HCT116 (cell line): ENCODE measurements around the gene ELMOD3.

Experiments
- CEBPB ChIP-seq: IDR thresholded peaks from 2 replicates; pipeline ENCODE4 v1.6.1; 2012; ENCODE audit warnings: low read depth
- EZH2 ChIP-seq: fragments of 200-600 bp; sonication (generic); IDR thresholded peaks from 2 replicates; pipeline ENCODE4 v1.6.1; 2017; ENCODE audit warnings: antibody characterized with exemption, mixed run types
- POLR2A ChIP-seq: IDR thresholded peaks from 2 replicates; pipeline ENCODE4 v1.7.0; 2011; ENCODE audit warnings: borderline replicate concordance; ENCODE audit not compliant: insufficient read depth, insufficient read length; ENCODE audit errors: extremely low read depth
- POLR2AphosphoS5 ChIP-seq: IDR thresholded peaks from 2 replicates; pipeline ENCODE4 v1.6.1; 2011; ENCODE audit warnings: mild to moderate bottlenecking, low read depth, low read length, moderate library complexity
- RAD21 ChIP-seq: IDR thresholded peaks from 2 replicates; pipeline ENCODE4 v1.6.1; 2012; ENCODE audit warnings: low read depth, mild to moderate bottlenecking
- SP1 ChIP-seq: IDR thresholded peaks from 2 replicates; pipeline ENCODE4 v1.6.1; 2012; ENCODE audit warnings: low read depth
- SRF ChIP-seq: IDR thresholded peaks from 2 replicates; pipeline ENCODE4 v1.6.1; 2012; ENCODE audit warnings: low read depth
- YY1 ChIP-seq: IDR thresholded peaks from 2 replicates; pipeline ENCODE4 v1.6.1; 2011; ENCODE audit warnings: low read length, low read depth, moderate library complexity, mild to moderate bottlenecking; ENCODE audit not compliant: insufficient replicate concordance; ENCODE audit errors: extremely low read depth
- ZNF274 ChIP-seq: fragments of 200-500 bp; sonication (Bioruptor generic); IDR thresholded peaks from 2 replicates; pipeline ENCODE4 v1.6.1; 2014; ENCODE audit warnings: mild to moderate bottlenecking, low read depth, low read length, inconsistent platforms
- TF ChIP-seq, protein P1 (sequence below): IDR thresholded peaks from 2 replicates; pipeline ENCODE4 v1.6.1; 2012
- TF ChIP-seq, protein P2 (sequence below), 3 experiments: fragments of 200-600 bp in 1 of 3; sonication (generic) in 1 of 3; IDR thresholded peaks in 2 of 3; conservative IDR thresholded peaks in 1 of 3; 2 replicates each; pipeline ENCODE4 v1.5.1; 2012 to 2017; ENCODE audit warnings: low read depth in 2 of 3, low read length in 2 of 3, antibody characterized with exemption in 1 of 3, borderline replicate concordance in 1 of 3, control low read depth in 1 of 3, mild to moderate bottlenecking in 1 of 3, mixed read lengths in 1 of 3, mixed run types in 1 of 3, moderate library complexity in 1 of 3; ENCODE audit not compliant: insufficient read depth in 1 of 3
- TF ChIP-seq, protein P3 (sequence below): IDR thresholded peaks from 2 replicates; pipeline ENCODE4 v1.6.1; 2012; ENCODE audit warnings: low read depth

DNA sequence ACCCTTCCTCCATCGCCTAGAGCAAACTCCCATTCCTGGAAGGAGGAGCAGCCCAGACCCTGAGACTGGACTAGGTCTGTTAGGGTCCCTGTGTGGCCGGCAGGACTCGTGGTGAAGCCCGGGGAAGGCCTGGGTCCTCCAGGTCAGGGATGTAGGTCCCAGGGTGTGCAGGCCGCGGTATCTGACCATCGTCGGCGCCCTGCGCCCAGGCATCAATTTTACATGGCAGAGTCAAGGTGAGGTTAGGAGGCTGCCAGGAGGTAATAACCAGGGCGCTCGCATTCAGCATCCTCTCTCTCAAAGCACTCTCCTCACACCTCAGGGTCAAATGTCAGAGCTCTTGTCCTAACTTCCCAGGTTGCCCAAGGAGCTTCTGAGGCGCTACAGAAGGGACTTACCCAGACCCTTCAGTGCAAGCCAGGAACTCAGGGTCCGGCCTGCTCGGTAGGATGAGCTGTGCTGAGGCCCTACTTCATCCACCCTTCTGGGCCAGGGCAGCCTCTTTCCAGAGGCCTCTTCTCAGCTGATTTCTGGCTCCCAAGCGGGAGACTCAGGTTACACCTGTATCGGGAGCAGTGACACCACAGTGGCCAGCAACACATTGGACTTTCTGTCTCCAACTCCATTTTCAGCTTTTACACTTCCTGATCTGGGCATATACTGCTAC, 64.6 kb downstream of the ELMOD3 start:
- TF ChIP-seq, protein P1, sequence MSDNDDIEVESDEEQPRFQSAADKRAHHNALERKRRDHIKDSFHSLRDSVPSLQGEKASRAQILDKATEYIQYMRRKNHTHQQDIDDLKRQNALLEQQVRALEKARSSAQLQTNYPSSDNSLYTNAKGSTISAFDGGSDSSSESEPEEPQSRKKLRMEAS: no peak
- TF ChIP-seq, protein P2, sequence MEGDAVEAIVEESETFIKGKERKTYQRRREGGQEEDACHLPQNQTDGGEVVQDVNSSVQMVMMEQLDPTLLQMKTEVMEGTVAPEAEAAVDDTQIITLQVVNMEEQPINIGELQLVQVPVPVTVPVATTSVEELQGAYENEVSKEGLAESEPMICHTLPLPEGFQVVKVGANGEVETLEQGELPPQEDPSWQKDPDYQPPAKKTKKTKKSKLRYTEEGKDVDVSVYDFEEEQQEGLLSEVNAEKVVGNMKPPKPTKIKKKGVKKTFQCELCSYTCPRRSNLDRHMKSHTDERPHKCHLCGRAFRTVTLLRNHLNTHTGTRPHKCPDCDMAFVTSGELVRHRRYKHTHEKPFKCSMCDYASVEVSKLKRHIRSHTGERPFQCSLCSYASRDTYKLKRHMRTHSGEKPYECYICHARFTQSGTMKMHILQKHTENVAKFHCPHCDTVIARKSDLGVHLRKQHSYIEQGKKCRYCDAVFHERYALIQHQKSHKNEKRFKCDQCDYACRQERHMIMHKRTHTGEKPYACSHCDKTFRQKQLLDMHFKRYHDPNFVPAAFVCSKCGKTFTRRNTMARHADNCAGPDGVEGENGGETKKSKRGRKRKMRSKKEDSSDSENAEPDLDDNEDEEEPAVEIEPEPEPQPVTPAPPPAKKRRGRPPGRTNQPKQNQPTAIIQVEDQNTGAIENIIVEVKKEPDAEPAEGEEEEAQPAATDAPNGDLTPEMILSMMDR (IDR thresholded peaks at IDR 0.05 in 2 of 3, conservative IDR thresholded peaks at IDR 0.05 in 1 of 3; ENCODE audit: borderline replicate concordance in 1 of 3, insufficient read depth in 1 of 3, low read depth in 2 of 3, low read length in 2 of 3): no peak
- no peak for TF ChIP-seq EZH2
- TF ChIP-seq POLR2A: no peak
- TF ChIP-seq RAD21: no peak
- TF ChIP-seq ZNF274: no peak
- TF ChIP-seq, protein P3, sequence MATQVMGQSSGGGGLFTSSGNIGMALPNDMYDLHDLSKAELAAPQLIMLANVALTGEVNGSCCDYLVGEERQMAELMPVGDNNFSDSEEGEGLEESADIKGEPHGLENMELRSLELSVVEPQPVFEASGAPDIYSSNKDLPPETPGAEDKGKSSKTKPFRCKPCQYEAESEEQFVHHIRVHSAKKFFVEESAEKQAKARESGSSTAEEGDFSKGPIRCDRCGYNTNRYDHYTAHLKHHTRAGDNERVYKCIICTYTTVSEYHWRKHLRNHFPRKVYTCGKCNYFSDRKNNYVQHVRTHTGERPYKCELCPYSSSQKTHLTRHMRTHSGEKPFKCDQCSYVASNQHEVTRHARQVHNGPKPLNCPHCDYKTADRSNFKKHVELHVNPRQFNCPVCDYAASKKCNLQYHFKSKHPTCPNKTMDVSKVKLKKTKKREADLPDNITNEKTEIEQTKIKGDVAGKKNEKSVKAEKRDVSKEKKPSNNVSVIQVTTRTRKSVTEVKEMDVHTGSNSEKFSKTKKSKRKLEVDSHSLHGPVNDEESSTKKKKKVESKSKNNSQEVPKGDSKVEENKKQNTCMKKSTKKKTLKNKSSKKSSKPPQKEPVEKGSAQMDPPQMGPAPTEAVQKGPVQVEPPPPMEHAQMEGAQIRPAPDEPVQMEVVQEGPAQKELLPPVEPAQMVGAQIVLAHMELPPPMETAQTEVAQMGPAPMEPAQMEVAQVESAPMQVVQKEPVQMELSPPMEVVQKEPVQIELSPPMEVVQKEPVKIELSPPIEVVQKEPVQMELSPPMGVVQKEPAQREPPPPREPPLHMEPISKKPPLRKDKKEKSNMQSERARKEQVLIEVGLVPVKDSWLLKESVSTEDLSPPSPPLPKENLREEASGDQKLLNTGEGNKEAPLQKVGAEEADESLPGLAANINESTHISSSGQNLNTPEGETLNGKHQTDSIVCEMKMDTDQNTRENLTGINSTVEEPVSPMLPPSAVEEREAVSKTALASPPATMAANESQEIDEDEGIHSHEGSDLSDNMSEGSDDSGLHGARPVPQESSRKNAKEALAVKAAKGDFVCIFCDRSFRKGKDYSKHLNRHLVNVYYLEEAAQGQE: no peak
- TF ChIP-seq CEBPB: no peak
- no peak; the same call in 1 of the 2 replicates for TF ChIP-seq POLR2AphosphoS5
- TF ChIP-seq SRF: no peak
- no peak for TF ChIP-seq SP1
- no peak for TF ChIP-seq YY1
